GM12878 (cell line): ENCODE data around the gene CD84. TPM values are rescaled to one million over a fixed set of nuclear protein-coding genes. Genes with fewer than 3 reads are reported as not detected.

Experiments
- ATAC-seq: fragments of 200-7000 bp; cut with Tn5 transposase; 3 replicates; pipeline ENCODE4 v1.9.1; 2020; ENCODE audit warnings: mild to moderate bottlenecking, moderate library complexity
- BruUV-seq: library from RNA; stranded (reverse); fragments of 400-500 nt; replicated peaks from 2 replicates; lab custom pipeline; 2021; lab: Mats Ljungman, UMichigan
- CTCF ChIA-PET: fragments of 300-600 bp; sonication (Branson Sonifier 250); formaldehyde crosslinking; extraction: SDS; loops from one replicate; lab custom pipeline; 2021; ENCODE audit warnings: inconsistent platforms; lab: Yijun Ruan, JAX
- POLR2A ChIA-PET: fragments of 350-600 bp; formaldehyde crosslinking; extraction: SDS; loops from one replicate; lab custom pipeline; 2021; ENCODE audit warnings: inconsistent platforms; lab: Charles Lee
- RAD21 ChIA-PET: fragments of 300-600 bp; sonication (Branson Sonifier 250); formaldehyde crosslinking; loops from one replicate; lab custom pipeline; 2023; ENCODE audit warnings: antibody characterized with exemption; ENCODE audit not compliant: unreplicated experiment; lab: Charles Lee
- SMC1A ChIA-PET: fragments of 300-600 bp; sonication (Branson Sonifier 250); formaldehyde crosslinking; loops from one replicate; lab custom pipeline; 2023; ENCODE audit not compliant: unreplicated experiment, uncharacterized antibody; lab: Charles Lee
- DNase-seq: peaks from one replicate; pipeline ENCODE4 v3.0.0-alpha.2; 2011; ENCODE audit warnings: low read depth, low spot score
- FAIRE-seq: peaks from 3 replicates; lab custom pipeline; 2011; peaks lifted over from hg19 to GRCh38; lab: Jason Lieb, UNC
- H2AFZ ChIP-seq: 2 replicates; pipeline ENCODE4 v1.6.0; 2011; ENCODE audit warnings: low read depth, low read length, control low read depth; ENCODE audit not compliant: control insufficient read depth
- H3K27ac ChIP-seq: 2 replicates; pipeline ENCODE4 v1.5.1; 2011; ENCODE audit warnings: control low read depth; ENCODE audit not compliant: control insufficient read depth, insufficient read depth
- H3K27me3 ChIP-seq, 2 experiments: replicated peaks in 1 of 2; 2 replicates each; pipeline versions ENCODE4 v1.6.0 to v1.6.1; 2011; ENCODE audit warnings: low read length in 1 of 2; ENCODE audit not compliant: control insufficient read depth in 2 of 2, insufficient read depth in 2 of 2
- H3K36me3 ChIP-seq, 2 experiments: 2 replicates each; pipeline ENCODE4 v1.5.1; 2011; ENCODE audit warnings: low read length in 1 of 2; ENCODE audit not compliant: control insufficient read depth in 2 of 2, insufficient read depth in 2 of 2
- H3K4me1 ChIP-seq: 2 replicates; pipeline ENCODE4 v1.6.1; 2011; ENCODE audit warnings: mild to moderate bottlenecking, low read length, moderate library complexity, mixed read lengths; ENCODE audit not compliant: control insufficient read depth, insufficient read depth
- H3K4me2 ChIP-seq: 2 replicates; pipeline ENCODE4 v1.6.0; 2011; ENCODE audit warnings: control low read depth; ENCODE audit not compliant: control insufficient read depth, insufficient read depth
- H3K4me3 ChIP-seq: fragments of 200-600 bp; sonication (generic); 2 replicates; pipeline ENCODE4 v1.5.1; 2016
- H3K79me2 ChIP-seq: 2 replicates; pipeline ENCODE4 v1.6.0; 2011; ENCODE audit warnings: low read length; ENCODE audit not compliant: control insufficient read depth, insufficient read depth
- H3K9ac ChIP-seq: 2 replicates; pipeline ENCODE4 v1.8.0; 2011; ENCODE audit warnings: low read length, control low read depth, mixed read lengths; ENCODE audit not compliant: control insufficient read depth, insufficient read depth
- H3K9me3 ChIP-seq: replicated peaks from 3 replicates; pipeline ENCODE4 v1.5.1; 2011; ENCODE audit warnings: mild to moderate bottlenecking, low read length; ENCODE audit not compliant: control insufficient read depth, insufficient read depth
- H4K20me1 ChIP-seq: 2 replicates; pipeline ENCODE4 v1.6.0; 2011; ENCODE audit not compliant: control insufficient read depth, insufficient read depth
- ASH2L ChIP-seq: fragments of 300-600, 200-600 bp; sonication (generic); IDR thresholded peaks from 2 replicates; pipeline ENCODE4 v1.6.1; 2017; ENCODE audit warnings: low read depth, mild to moderate bottlenecking, borderline replicate concordance
- BCL3 ChIP-seq: IDR thresholded peaks from 2 replicates; pipeline ENCODE4 v1.6.1; 2011; ENCODE audit warnings: borderline replicate concordance, low read depth, mild to moderate bottlenecking, moderate library complexity, low read length; ENCODE audit not compliant: insufficient read depth, poor library complexity, severe bottlenecking
- CHD2 ChIP-seq: IDR thresholded peaks from 2 replicates; pipeline ENCODE4 v1.6.1; 2011; ENCODE audit warnings: low read depth, low read length, improper control_type of control experiment, borderline replicate concordance
- FOXM1 ChIP-seq: IDR thresholded peaks from 2 replicates; pipeline ENCODE4 v1.6.1; 2012; ENCODE audit warnings: low read depth, mild to moderate bottlenecking, inconsistent platforms, low read length, moderate library complexity
- JUND ChIP-seq: IDR thresholded peaks from 2 replicates; pipeline ENCODE4 v1.6.1; 2012; ENCODE audit warnings: low read depth, mild to moderate bottlenecking, low read length, improper control_type of control experiment, moderate library complexity
- NFYA ChIP-seq: IDR thresholded peaks from 2 replicates; pipeline ENCODE4 v1.6.1; 2011; ENCODE audit warnings: low read depth, mild to moderate bottlenecking, low read length, improper control_type of control experiment, borderline replicate concordance
- NKRF ChIP-seq: fragments of 450-650 bp; conservative IDR thresholded peaks from 2 replicates; pipeline ENCODE4 v1.6.1; 2017; ENCODE audit warnings: mild to moderate bottlenecking, moderate library complexity
- RUNX3 ChIP-seq: IDR thresholded peaks from 2 replicates; pipeline ENCODE4 v1.6.1; 2012; ENCODE audit warnings: low read length, inconsistent platforms
- SPI1 ChIP-seq: IDR thresholded peaks from 2 replicates; pipeline ENCODE4 v1.6.1; 2011; ENCODE audit warnings: low read depth, mild to moderate bottlenecking, low read length, moderate library complexity, borderline replicate concordance; ENCODE audit not compliant: insufficient read depth
- TBL1XR1 ChIP-seq: IDR thresholded peaks from 2 replicates; pipeline ENCODE4 v1.6.1; 2012; ENCODE audit warnings: low read depth, low read length, improper control_type of control experiment
- ZNF687 ChIP-seq: fragments of 450-650 bp; IDR thresholded peaks from 2 replicates; pipeline ENCODE4 v1.6.1; 2017; ENCODE audit warnings: mild to moderate bottlenecking, moderate library complexity
- WGBS: methylation state at CpG from one replicate; pipeline ENCODE4 v1.1.6; 2016; ENCODE audit warnings: low lambda C conversion rate; ENCODE audit not compliant: insufficient replicate concordance, insufficient coverage; ENCODE audit errors: missing lambda C conversion rate; 5-methylcytosine and 5-hydroxymethylcytosine counted together
- in situ Hi-C: fragments of 300-500 bp; cut with MboI; formaldehyde crosslinking; loops from 9 replicates; pipeline ENCODE4 v1.14.3; 2018; ENCODE audit warnings: mixed read lengths
- intact Hi-C: fragments of 100-400 bp; cut with micrococcal nuclease; formaldehyde crosslinking; loops from one replicate; pipeline ENCODE4 v1.14.2; 2022; ENCODE audit not compliant: unreplicated experiment
- polyA plus RNA-seq, 11 experiments: library from polyadenylated mRNA; depleted of rRNA in 4 of 11; unstranded in 6 of 11; stranded (reverse) in 5 of 11; fragments of >200 nt; fragmentation: Nextera tagmentation in 4 of 11; fragmentation: Illumina TruSeq in 1 of 11; extraction: Ambion mirVana in 4 of 11; extraction: Trizol in 1 of 11; gene quantifications; 1 replicate in 1 of 11; 2 replicates in 10 of 11; pipeline versions ENCODE4 v1.2.1 to v1.2.3, GENCODE V29; 2011 to 2016; ENCODE audit warnings: inconsistent platforms in 2 of 11, missing spikeins in 2 of 11, low read depth in 1 of 11
- total RNA-seq, 4 experiments: library from RNA; depleted of rRNA in 3 of 4; stranded (reverse); fragments of >200 nt in 3 of 4; fragmentation: Illumina TruSeq in 1 of 4; extraction: Trizol in 1 of 4; gene quantifications; 2 replicates each; pipeline versions ENCODE4 v1.2.1 to v1.2.3, GENCODE V29; 2013 to 2021
- TF ChIP-seq, protein P1 (sequence below): IDR thresholded peaks from 2 replicates; pipeline ENCODE4 v1.6.1; 2012; ENCODE audit warnings: low read depth, low read length, improper control_type of control experiment

CD84 gene
- total and polyA plus RNA-seq, 10 of the 15 experiments (the other 5 are each of a cell fraction or from before 2014, with no cell fraction given) = 3.4 to 20.3 (median 11.7) TPM

GRCh38 chr1:160548960-160549664 lies 30.2 kb downstream of the CD84 start:
- in situ Hi-C loops (loop anchor here (5.0 kb wide), 2 partner anchors 58 to 117 kb away; no protein-coding TSS in a partner anchor), intact Hi-C loops (loop anchor here (1.0 to 5.0 kb wide), 5 partner anchors 28 to 120 kb away; partner anchors contain the start of gene CD84)
- peak overlapping the region; percentile 98 for H3K27ac ChIP-seq
- FAIRE-seq (no peak), DNase-seq (peak; percentile 91), ATAC-seq (peak; percentile 77)
- H3K9me3 ChIP-seq = 0 out of 3 replicates have a peak, but pooled peaks cover 1% of the 10 kb centered on the region
- BruUV-seq = no TSS peak
- under 1% methylated on average over 5 of the region's 5 CpGs for WGBS
- peaks cover 58% of the 10 kb centered on the region for H3K4me1 ChIP-seq
- RAD21 ChIA-PET = interaction anchor here (1.0 to 17.2 kb wide), 25 partner anchors 8 to 195 kb away, joined by 3 to 292 read pairs (median 8); partner anchors contain the start of genes CD48, CD84, SLAMF1 and SLAMF6
- peak overlapping the region; percentile 51 for H2AFZ ChIP-seq
- CTCF ChIA-PET = interaction anchor here (0.7 to 19.8 kb wide), 17 partner anchors 9 to 404 kb away, joined by 3 to 355 read pairs (median 4); partner anchors contain the start of gene CD84
- no peaks in the 10 kb centered on the region for H3K27me3 ChIP-seq
- peaks cover 2 to 21% of the 10 kb centered on the region in 2 experiments; a peak in 2 of 4 replicates for H3K36me3 ChIP-seq
- no peak overlapping the region for H3K4me3 ChIP-seq
- POLR2A ChIA-PET = interaction anchor here (0.9 to 4.5 kb wide), 14 partner anchors 9 to 227 kb away, joined by 3 to 76 read pairs (median 8); partner anchors contain the start of genes CD84, SLAMF1 and SLAMF6
- H4K20me1 ChIP-seq = no peaks in the 10 kb centered on the region
- no peaks in the 10 kb centered on the region for H3K79me2 ChIP-seq
- SMC1A ChIA-PET = interaction anchor here (0.5 to 23.5 kb wide), 23 partner anchors 10 to 162 kb away, joined by 3 to 735 read pairs (median 6); partner anchors contain the start of genes CD84, SLAMF1 and SLAMF6
- peak overlapping the region; percentile 51; the same call in 1 of the 2 replicates for H3K4me2 ChIP-seq
- peak overlapping the region; percentile 62 for H3K9ac ChIP-seq
- no peak for TF ChIP-seq NFYA
- no peak for TF ChIP-seq NKRF
- no peak for TF ChIP-seq JUND
- TF ChIP-seq ASH2L = no peak
- no peak for TF ChIP-seq CHD2
- TF ChIP-seq, protein P1, sequence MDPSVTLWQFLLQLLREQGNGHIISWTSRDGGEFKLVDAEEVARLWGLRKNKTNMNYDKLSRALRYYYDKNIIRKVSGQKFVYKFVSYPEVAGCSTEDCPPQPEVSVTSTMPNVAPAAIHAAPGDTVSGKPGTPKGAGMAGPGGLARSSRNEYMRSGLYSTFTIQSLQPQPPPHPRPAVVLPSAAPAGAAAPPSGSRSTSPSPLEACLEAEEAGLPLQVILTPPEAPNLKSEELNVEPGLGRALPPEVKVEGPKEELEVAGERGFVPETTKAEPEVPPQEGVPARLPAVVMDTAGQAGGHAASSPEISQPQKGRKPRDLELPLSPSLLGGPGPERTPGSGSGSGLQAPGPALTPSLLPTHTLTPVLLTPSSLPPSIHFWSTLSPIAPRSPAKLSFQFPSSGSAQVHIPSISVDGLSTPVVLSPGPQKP = no peak
- no peak for TF ChIP-seq RUNX3
- TF ChIP-seq SPI1 = peak; percentile 54; the same call in 1 of the 2 replicates
- peak; percentile 100 for TF ChIP-seq ZNF687
- no peak for TF ChIP-seq FOXM1
- TF ChIP-seq TBL1XR1 = peak; percentile 34; the same call in 1 of the 2 replicates
- TF ChIP-seq BCL3 = peak; percentile 94
